Measurements from ENCODE around the gene KDM2B.

- TF ChIP-seq POLR2A (IDR thresholded peaks at IDR 0.05) = no peak
- no peak for TF ChIP-seq POLR2AphosphoS5 (IDR thresholded peaks at IDR 0.05)
- TF ChIP-seq CTCF (IDR thresholded peaks at IDR 0.05) = no peak
Observed at GRCh38 chr12:121417847-121418246, 163.0 kb downstream of the KDM2B start.
